NK-92 (cell line): ENCODE data around the gene CORO2A.
"Not testable (repeated sequence)": the region's sequence is repeated elsewhere in the genome, so short reads cannot be mapped to it uniquely, and the experiment has no call there.

Experiments used
- DNase-seq: peaks from one replicate; lab custom pipeline; 2025; ENCODE audit not compliant: unreplicated experiment; lab: John Stamatoyannopoulos, UW

Gene CORO2A

GRCh38 chr9:98118640-98119601 lies 73.5 kb downstream of the CORO2A start, which contains the start of gene TRIM14:
TSS of gene TRIM14 (minus strand) at chr9:98119222. CDS start at chr9:98119188, 34 bp downstream.
- no peak for DNase-seq

GRCh38 chr9:98117984-98118639 lies 74.3 kb downstream of the CORO2A start:
- DNase-seq: no peak

GRCh38 chr9:98117097-98117496 lies 75.3 kb downstream of the CORO2A start:
- not testable (repeated sequence) for DNase-seq

- DNase-seq: no peak
Measured at GRCh38 chr9:98109052-98109451, 83.4 kb downstream of the CORO2A start.

GRCh38 chr9:98108531-98109031 lies 83.9 kb downstream of the CORO2A start:
- DNase-seq: no peak

- no peak for DNase-seq
Measured at GRCh38 chr9:98107926-98108325, 84.5 kb downstream of the CORO2A start.

GRCh38 chr9:98105006-98105405 lies 87.4 kb downstream of the CORO2A start:
- DNase-seq: no peak

- DNase-seq: no peak
Measured at GRCh38 chr9:98104445-98104881, 88.0 kb downstream of the CORO2A start.

- peak; percentile 47 for DNase-seq
Measured at GRCh38 chr9:98101868-98102273, 90.6 kb downstream of the CORO2A start.

GRCh38 chr9:98101416-98101815 lies 91.0 kb downstream of the CORO2A start:
- no peak for DNase-seq

- DNase-seq: no peak
Measured at GRCh38 chr9:98100456-98100855, 92.0 kb downstream of the CORO2A start.

- no peak for DNase-seq
Measured at GRCh38 chr9:98099898-98100297, 92.5 kb downstream of the CORO2A start.

- no peak for DNase-seq
Measured at GRCh38 chr9:98099346-98099745, 93.1 kb downstream of the CORO2A start.

GRCh38 chr9:98097836-98098235 lies 94.6 kb downstream of the CORO2A start:
- DNase-seq: no peak

GRCh38 chr9:98096091-98096490 lies 96.3 kb downstream of the CORO2A start:
- no peak for DNase-seq

- no peak for DNase-seq
Measured at GRCh38 chr9:98095401-98095800, 97.0 kb downstream of the CORO2A start.

GRCh38 chr9:98094851-98095250 lies 97.6 kb downstream of the CORO2A start:
- DNase-seq: no peak

GRCh38 chr9:98094316-98094715 lies 98.1 kb downstream of the CORO2A start:
- no peak for DNase-seq

GRCh38 chr9:98092613-98092931 lies 99.9 kb downstream of the CORO2A start:
- no peak for DNase-seq

GRCh38 chr9:98091735-98092612 lies 100.5 kb downstream of the CORO2A start:
- DNase-seq: no peak

- not testable (repeated sequence) for DNase-seq
Measured at GRCh38 chr9:98090674-98091073, 101.8 kb downstream of the CORO2A start.
